ENCODE results near the gene PSD4. TPM values are rescaled to one million over a fixed set of nuclear protein-coding genes. Genes with fewer than 3 reads are reported as not detected.
A peak's percentile ranks its signal among the peaks of the same experiment; 100 is the strongest.

Gene PSD4
- 9.6 and 13.2 TPM in 2 replicates for total RNA-seq (2022)
- Bru-seq, nascent RNA, result percentile 44 among the genes with signal in this experiment
- BruChase-seq, experiment 1, labeled RNA remaining after a 6-hour chase, result percentile 57 among the genes with signal in this experiment
- BruChase-seq, experiment 2, labeled RNA remaining after a 2-hour chase, result percentile 48 among the genes with signal in this experiment
- long read RNA-seq, partial matches to known transcripts, result 1 of 4 reads
- long read RNA-seq, other reads (novel, unspliced or antisense), result 1 of 4 reads

- DNase-seq (ENCODE audit: unreplicated experiment), result no peak
- H3K4me3 Mint-ChIP-seq (ENCODE audit: unreplicated experiment), result no peak within 1 kb of the TSS
- CTCF ChIA-PET, result interaction anchor here (0.8 to 1.3 kb wide), 3 partner anchors 9 to 25 kb away, joined by 4 to 5 read pairs (median 4); no protein-coding TSS in a partner anchor
- no peak within 1 kb of the TSS for H3K27ac Mint-ChIP-seq (ENCODE audit: low read depth, unreplicated experiment)
- TF ChIP-seq CTCF (IDR thresholded peaks at IDR 0.05; ENCODE audit: unreplicated experiment), result no peak
- POLR2A ChIA-PET, result no interaction called here
- no TSS peak for BruUV-seq (replicated peaks)
- H3K36me3 Mint-ChIP-seq (ENCODE audit: insufficient read depth, unreplicated experiment), result peaks cover 4% of the 10 kb centered on the region
- peaks cover 6% of the 10 kb centered on the region for H3K9me3 Mint-ChIP-seq (ENCODE audit: unreplicated experiment)
- intact Hi-C loops (cut with micrococcal nuclease), result no loop called here
- H3K27me3 Mint-ChIP-seq (ENCODE audit: insufficient read depth, unreplicated experiment), result no peaks in the 10 kb centered on the region
- peaks cover 5% of the 10 kb centered on the region for H3K4me1 Mint-ChIP-seq (ENCODE audit: insufficient read depth, unreplicated experiment)
Measured at GRCh38 chr2:113173542-113174375, at the start of gene PSD4. PSD4 (plus strand) TSS chr2:113173971; CDS start chr2:113182457, 8,486 bp downstream.

DNA sequence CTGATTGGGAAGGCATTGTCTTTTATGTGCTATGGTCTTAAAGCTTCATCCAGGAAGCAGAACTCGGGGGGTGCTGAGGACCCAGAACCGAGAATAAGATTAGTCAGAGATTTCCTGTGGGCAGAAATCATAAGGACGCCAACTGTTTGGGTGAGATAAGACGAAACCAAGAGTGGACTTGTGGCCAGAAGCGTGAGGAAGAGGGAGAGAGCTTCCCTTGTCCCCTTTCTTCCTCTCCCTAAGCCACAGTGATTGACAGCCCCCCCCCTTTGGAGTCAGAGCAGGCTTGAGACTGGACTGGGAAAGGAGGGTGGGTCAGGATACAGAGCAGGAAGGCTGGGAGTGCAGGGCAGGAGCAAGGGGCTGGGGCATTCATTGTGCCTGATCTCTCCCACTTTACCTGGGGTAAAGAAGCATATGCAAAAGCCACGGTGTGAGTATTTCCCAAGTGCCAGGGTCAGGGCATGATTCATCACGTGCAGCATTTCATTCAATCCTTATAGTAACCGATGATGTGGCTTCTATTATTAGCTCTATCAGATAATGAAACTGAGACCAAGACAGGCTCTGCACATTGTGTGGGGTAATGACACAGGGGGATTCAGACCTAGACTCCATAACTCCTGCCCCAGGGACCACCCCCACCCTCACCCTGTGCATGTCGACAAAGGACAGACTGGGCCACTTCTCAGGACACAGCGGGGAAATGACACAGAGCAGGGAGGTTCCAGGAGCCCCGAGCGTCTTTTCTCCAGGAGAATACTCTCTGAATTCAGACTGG is 49.4 kb upstream of the PSD4 start:
- POLR2A ChIA-PET, result interaction anchor here (0.8 to 1.7 kb wide), 5 partner anchors 10 to 44 kb away, joined by 3 to 4 read pairs (median 3); no protein-coding TSS in a partner anchor
- DNase-seq (ENCODE audit: unreplicated experiment), result peak; percentile 66
- H3K27me3 Mint-ChIP-seq (ENCODE audit: insufficient read depth, unreplicated experiment), result no peaks in the 10 kb centered on the region
- H3K4me1 Mint-ChIP-seq (ENCODE audit: insufficient read depth, unreplicated experiment), result peaks cover 15% of the 10 kb centered on the region
- H3K36me3 Mint-ChIP-seq (ENCODE audit: insufficient read depth, unreplicated experiment), result no peaks in the 10 kb centered on the region
- no peak overlapping the region for H3K4me3 Mint-ChIP-seq (ENCODE audit: unreplicated experiment)
- no TSS peak for BruUV-seq (replicated peaks)
- intact Hi-C loops (cut with micrococcal nuclease), result no loop called here
- no peaks in the 10 kb centered on the region for H3K9me3 Mint-ChIP-seq (ENCODE audit: unreplicated experiment)
- CTCF ChIA-PET, result interaction anchor here (0.6 to 4.6 kb wide), 7 partner anchors 9 to 266 kb away, joined by 3 to 36 read pairs (median 5); no protein-coding TSS in a partner anchor
- TF ChIP-seq CTCF (IDR thresholded peaks at IDR 0.05; ENCODE audit: unreplicated experiment), result no peak
- no peak overlapping the region for H3K27ac Mint-ChIP-seq (ENCODE audit: low read depth, unreplicated experiment)

DNA sequence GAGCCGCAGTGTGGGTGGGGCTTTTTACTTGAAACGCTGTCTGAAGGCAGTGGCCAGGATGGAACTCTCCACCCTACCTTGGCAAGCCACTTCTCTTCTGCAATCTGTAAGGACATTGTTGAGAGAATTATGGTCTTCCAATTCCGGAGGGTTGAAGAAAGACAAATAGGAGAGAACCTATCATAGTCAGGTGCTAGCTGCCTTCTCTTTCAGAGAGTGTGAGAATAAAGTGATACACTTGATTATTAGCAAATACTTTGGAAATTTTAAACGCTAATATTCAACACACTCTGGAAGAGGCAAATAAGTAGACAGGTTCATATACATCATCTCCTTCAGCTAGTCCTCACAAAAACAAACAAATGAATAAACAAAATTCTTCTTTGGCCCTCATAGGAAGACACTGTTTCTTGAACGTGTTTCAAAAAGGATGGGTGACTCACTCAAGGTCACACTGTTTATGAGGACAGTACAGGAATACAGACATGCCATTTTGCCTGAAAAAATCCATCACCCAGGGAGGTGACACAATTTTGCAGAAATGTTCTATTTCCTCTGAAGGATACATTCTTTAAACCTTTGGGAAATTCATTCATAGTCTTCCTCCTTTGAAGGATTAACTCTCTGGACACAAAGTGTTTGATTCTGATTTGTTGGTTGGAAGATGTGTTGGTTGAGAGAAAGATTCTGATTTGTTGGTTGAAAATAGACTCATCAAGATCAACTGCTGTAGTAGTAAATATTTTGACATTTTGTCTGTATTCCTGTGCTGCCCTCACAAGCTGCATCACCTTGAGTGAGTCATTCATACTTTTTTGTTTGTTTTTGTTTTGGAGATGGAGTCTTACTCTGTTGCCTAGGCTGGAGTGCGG is 48.6 kb upstream of the PSD4 start:
- TF ChIP-seq CTCF (IDR thresholded peaks at IDR 0.05; ENCODE audit: unreplicated experiment), result no peak
- ChIA-PET POLR2A (interaction anchor here (0.6 to 1.7 kb wide), 6 partner anchors 11 to 61 kb away, joined by 3 to 4 read pairs (median 3); no protein-coding TSS in a partner anchor), CTCF (interaction anchor here (0.9 to 4.6 kb wide), 5 partner anchors 9 to 73 kb away, joined by 3 to 36 read pairs (median 5); no protein-coding TSS in a partner anchor)
- H3K27me3 Mint-ChIP-seq (ENCODE audit: insufficient read depth, unreplicated experiment), result no peaks in the 10 kb centered on the region
- no peaks in the 10 kb centered on the region for H3K36me3 Mint-ChIP-seq (ENCODE audit: insufficient read depth, unreplicated experiment)
- no peaks in the 10 kb centered on the region for H3K9me3 Mint-ChIP-seq (ENCODE audit: unreplicated experiment)
- DNase-seq (ENCODE audit: unreplicated experiment), result peak; percentile 25
- peaks cover 15% of the 10 kb centered on the region for H3K4me1 Mint-ChIP-seq (ENCODE audit: insufficient read depth, unreplicated experiment)
- H3K4me3 Mint-ChIP-seq (ENCODE audit: unreplicated experiment), result no peak overlapping the region
- BruUV-seq (replicated peaks), result no TSS peak
- intact Hi-C loops (cut with micrococcal nuclease), result no loop called here
- H3K27ac Mint-ChIP-seq (ENCODE audit: low read depth, unreplicated experiment), result peak overlapping the region; percentile 23
